ENCODE measurements around the gene IGF2. TPM values are rescaled to one million over a fixed set of nuclear protein-coding genes. Genes with fewer than 3 reads are reported as not detected.

IGF2 gene
- total and polyA plus RNA-seq, 8 donors, result 3.8 to 164 (median 10.8) TPM

DNA sequence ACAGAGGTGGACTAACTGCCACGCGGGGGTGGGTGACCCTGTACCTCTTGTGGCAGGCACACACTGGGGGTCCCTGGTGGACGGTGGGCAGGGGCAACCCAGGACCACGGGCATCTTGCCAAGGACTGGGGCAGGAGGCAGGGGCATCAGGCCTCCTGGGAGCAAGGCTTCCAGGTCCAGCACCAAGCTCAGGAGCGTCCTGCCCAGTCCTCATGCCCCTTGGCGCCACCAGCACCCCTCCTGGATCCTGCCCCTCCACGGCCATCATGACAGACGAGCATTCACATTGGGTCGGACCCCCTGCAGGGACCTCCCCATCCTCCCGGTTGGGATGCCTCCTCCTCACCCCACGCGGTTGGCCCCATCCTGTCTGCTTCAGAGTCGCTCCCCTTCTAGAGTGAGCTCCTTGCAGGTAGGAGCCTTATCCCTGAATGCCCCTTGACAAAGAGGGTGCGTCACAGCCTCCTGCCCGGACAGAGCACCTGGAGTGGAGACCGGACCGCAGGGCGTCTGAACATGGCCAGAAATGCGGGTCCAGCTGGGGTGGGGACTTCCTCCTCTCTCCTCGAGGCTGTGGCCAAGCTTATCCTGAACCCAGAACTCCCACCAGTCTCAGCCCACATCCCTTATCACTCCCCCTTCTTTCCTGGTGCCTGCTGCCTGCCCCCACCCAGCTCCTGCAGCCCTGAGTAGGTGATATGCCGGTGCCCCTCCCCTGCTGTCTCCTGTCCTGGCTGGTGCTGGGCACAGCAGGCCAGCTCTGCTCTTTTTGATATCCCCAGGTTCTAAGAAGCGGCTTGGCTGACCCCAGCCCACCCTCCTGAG, 40.3 kb downstream of the IGF2 start:
- WGBS, 5 donors, result 69 to 100% (median 72%) methylated on average over 1 to 22 of the region's 22 CpGs
- intact Hi-C loops (cut with DNase I; ENCODE audit: low total_unique reads), result no loop called here
- no peaks in the 10 kb centered on the region for H3K36me3 ChIP-seq
- H3K4me1 ChIP-seq, result peaks cover 30 to 55% (median 44%) of the 10 kb centered on the region in 4 donors
- H3K9me3 ChIP-seq, result no peaks in the 10 kb centered on the region
- H3K4me3 ChIP-seq, result no peak overlapping the region
- DNase-seq, result no peak
- no peak for TF ChIP-seq POLR2A (IDR thresholded peaks at IDR 0.05)
- no peak for TF ChIP-seq EP300 (IDR thresholded peaks at IDR 0.05)
- no peak for TF ChIP-seq POLR2AphosphoS5 (IDR thresholded peaks at IDR 0.05)
- no peaks in the 10 kb centered on the region for H3K27me3 ChIP-seq
- peak overlapping the region in 2 of 5 donors; percentile 43 to 67 for H3K27ac ChIP-seq

DNA sequence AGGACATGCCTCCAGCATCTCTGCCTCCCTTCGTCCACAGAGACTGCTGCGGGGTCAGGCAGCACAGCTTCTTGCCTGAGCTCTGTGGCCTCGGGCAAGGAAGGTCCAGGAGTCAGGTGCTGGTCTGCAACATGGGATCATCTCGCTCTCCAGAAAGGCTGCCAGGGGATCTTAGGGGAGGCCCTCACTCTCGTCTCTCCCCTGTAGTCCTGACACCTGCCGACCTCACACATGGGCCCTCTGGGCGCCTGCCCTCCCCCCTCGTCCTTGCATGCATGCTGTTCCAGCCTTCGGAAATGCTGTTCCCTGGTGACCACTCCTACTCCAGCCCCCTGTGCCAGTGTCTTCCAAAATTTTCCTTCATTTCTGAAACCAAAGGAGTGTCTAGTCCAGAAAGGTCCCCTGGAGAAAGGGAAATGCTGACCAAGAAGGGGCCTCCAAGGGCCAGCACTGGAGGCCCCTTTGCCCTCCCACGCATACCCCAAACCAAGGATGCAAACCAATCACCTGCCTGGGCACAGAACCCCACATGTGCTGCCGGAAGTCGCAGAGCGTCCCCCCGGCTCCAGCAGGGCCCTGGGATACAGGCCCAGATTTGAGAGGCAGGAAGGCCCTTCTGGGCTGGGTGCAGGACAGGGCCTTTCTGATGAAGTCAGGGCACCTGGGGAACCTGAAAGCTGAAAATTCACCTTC, 41.0 kb downstream of the IGF2 start:
- intact Hi-C loops (cut with DNase I; ENCODE audit: low total_unique reads), result no loop called here
- Histone ChIP-seq H3K36me3 (no peaks in the 10 kb centered on the region), H3K4me3 (no peak overlapping the region), H3K4me1 (peaks cover 38 to 63% (median 52%) of the 10 kb centered on the region in 4 donors), H3K27ac (peak overlapping the region in 2 of 5 donors; percentile 75 to 81), H3K9me3 (no peaks in the 10 kb centered on the region), H3K27me3 (no peaks in the 10 kb centered on the region)
- no peak for TF ChIP-seq EP300 (IDR thresholded peaks at IDR 0.05)
- WGBS, 5 donors, result 91 to 95% (median 92%) methylated on average over 12 to 14 of the region's 14 CpGs
- no peak for DNase-seq

DNA sequence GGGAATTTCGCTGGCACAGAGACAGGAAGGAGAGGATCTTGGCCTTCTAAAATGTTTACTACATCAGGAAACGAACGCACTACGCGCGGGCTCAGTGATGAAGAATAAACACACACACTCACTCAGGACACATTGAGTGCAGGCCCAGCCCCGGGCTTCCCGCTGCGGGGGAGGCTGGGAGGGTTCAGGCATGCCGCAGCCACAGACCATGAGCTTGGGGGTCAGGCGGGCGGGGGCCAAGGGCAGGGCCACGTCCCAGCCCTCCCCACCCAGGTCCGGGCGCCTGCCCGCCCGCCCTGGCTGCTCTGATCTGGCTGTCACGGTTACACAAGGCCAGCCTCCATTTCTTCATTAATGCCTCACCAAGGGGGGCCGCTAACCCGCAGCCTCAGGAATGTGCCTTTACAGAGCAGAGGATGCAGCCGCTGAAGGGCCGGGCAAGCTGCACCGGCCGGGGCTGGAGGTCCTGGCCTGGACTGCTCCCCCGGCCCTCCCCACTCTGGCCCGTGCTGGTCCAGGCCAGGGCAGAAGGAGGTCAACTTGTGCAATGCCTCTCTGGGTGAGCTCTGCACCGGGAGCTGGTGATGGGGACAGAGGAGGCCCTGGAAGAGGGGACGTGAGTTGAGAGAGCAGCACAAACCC, 41.7 kb downstream of the IGF2 start:
- TF ChIP-seq POLR2A (IDR thresholded peaks at IDR 0.05), result no peak
- TF ChIP-seq POLR2AphosphoS5 (IDR thresholded peaks at IDR 0.05), result peak in 1 of 3 donors; percentile 48
- H3K4me1 ChIP-seq, result peaks cover 43 to 66% (median 58%) of the 10 kb centered on the region in 4 donors
- intact Hi-C loops (cut with DNase I; ENCODE audit: low total_unique reads), result no loop called here
- H3K4me3 ChIP-seq, result no peak overlapping the region
- H3K27me3 ChIP-seq, result peaks cover 0 to 7% (median 0%) of the 10 kb centered on the region in 3 donors
- no peaks in the 10 kb centered on the region for H3K36me3 ChIP-seq
- H3K9me3 ChIP-seq, result no peaks in the 10 kb centered on the region
- WGBS, 5 donors, result 24 to 47% (median 27%) methylated on average over 9 to 28 of the region's 28 CpGs
- peak overlapping the region; percentile 30 to 81 (median 73) for H3K27ac ChIP-seq
- DNase-seq, result peak; percentile 48 to 82

DNA sequence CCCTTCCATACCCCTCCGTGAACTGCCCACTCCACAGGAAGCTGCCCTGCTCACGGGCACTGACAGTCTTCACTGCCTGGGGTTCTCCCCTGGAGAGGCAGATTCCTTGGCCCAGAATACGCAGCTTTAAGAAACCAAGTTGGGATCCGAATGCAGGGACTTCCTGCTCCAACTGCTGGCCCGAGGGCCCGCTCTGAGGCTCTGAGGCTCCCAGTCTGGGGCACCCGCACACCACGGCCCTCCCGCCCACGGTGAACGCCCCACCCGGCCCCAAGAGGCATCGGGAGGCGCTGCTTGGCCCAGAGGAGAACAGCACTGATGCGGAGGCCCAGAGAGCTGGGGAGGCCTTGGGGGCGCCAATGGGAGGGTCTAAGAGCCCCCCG, 42.3 kb downstream of the IGF2 start:
- intact Hi-C loops (cut with DNase I; ENCODE audit: low total_unique reads), result no loop called here
- no peak overlapping the region for H3K4me3 ChIP-seq
- H3K36me3 ChIP-seq, result no peaks in the 10 kb centered on the region
- H3K9me3 ChIP-seq, result no peaks in the 10 kb centered on the region
- H3K4me1 ChIP-seq, result peaks cover 43 to 67% (median 64%) of the 10 kb centered on the region in 4 donors
- no peak for DNase-seq
- H3K27me3 ChIP-seq, result peaks cover 0 to 9% (median 0%) of the 10 kb centered on the region in 3 donors
- TF ChIP-seq EP300 (IDR thresholded peaks at IDR 0.05) (no peak), POLR2AphosphoS5 (IDR thresholded peaks at IDR 0.05) (no peak), POLR2A (IDR thresholded peaks at IDR 0.05) (no peak)
- TF ChIP-seq, protein P1, sequence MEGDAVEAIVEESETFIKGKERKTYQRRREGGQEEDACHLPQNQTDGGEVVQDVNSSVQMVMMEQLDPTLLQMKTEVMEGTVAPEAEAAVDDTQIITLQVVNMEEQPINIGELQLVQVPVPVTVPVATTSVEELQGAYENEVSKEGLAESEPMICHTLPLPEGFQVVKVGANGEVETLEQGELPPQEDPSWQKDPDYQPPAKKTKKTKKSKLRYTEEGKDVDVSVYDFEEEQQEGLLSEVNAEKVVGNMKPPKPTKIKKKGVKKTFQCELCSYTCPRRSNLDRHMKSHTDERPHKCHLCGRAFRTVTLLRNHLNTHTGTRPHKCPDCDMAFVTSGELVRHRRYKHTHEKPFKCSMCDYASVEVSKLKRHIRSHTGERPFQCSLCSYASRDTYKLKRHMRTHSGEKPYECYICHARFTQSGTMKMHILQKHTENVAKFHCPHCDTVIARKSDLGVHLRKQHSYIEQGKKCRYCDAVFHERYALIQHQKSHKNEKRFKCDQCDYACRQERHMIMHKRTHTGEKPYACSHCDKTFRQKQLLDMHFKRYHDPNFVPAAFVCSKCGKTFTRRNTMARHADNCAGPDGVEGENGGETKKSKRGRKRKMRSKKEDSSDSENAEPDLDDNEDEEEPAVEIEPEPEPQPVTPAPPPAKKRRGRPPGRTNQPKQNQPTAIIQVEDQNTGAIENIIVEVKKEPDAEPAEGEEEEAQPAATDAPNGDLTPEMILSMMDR (IDR thresholded peaks at IDR 0.05), result no peak
- WGBS, 5 donors, result 38 to 61% (median 51%) methylated on average over 12 to 17 of the region's 17 CpGs
- peak overlapping the region; percentile 30 to 81 (median 73) for H3K27ac ChIP-seq

DNA sequence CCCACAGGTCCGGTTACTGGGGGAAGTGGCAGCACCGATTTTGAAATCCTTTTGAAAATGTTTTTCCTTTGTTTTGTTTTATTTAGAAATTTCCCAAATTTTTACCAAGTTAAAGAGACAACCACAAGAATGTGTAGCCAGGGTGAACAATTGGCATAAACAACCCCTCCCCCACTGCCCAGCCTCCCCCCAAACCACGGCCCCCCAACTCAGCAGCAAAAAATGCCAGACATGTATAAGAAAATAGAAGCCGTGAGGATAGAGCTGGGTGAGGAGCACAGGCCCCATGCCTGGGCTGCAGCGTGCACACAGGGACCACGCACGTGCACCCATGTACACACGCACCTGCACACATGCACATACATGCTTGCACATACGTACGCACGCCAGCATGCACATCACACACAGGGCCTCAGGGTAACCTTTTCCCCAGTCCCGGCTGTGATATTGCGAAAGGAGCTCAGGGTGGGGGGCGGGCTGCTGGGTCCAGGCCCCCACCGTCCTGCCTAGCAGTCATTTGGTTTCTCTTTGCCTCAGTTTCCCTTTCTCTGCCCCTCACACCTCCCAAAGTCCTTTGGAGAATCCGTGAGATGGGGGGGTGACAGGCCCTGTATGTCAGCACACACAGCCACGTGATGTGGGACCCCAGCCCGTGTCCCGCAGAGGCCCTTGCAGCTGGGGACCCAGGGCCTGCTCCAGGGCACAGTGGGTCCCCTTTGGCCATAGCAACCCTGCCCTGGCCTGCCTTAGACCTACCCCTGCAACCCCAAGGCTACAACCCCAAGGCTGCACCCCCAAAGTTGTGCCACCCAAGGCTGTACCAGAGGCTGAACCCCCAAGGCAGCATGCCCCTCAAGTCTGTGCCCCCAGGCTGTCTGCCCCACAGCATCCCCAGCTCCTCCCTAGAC, 42.9 kb downstream of the IGF2 start:
- no peaks in the 10 kb centered on the region for H3K36me3 ChIP-seq
- no peaks in the 10 kb centered on the region for H3K9me3 ChIP-seq
- intact Hi-C loops (cut with DNase I; ENCODE audit: low total_unique reads), result no loop called here
- H3K4me1 ChIP-seq, result peaks cover 43 to 67% (median 65%) of the 10 kb centered on the region in 4 donors
- H3K27ac ChIP-seq, result peak overlapping the region in 4 of 5 donors; percentile 64 to 81 (median 74)
- H3K4me3 ChIP-seq, result no peak overlapping the region
- DNase-seq, result no peak
- peaks cover 0 to 16% (median 0%) of the 10 kb centered on the region in 3 donors for H3K27me3 ChIP-seq
- no peak for TF ChIP-seq EP300 (IDR thresholded peaks at IDR 0.05)
- TF ChIP-seq POLR2AphosphoS5 (IDR thresholded peaks at IDR 0.05), result no peak
- TF ChIP-seq, protein P1 (IDR thresholded peaks at IDR 0.05), result no peak
- WGBS, 5 donors, result 90 to 94% (median 93%) methylated on average over 18 to 19 of the region's 19 CpGs
